A549 (cell line): Measurements from ENCODE around the gene GNG7.

Experiments
- EP300 ChIP-seq, 2 experiments: fragments of >200 bp; sonication (Bioruptor Twin); formaldehyde crosslinking; IDR thresholded peaks; 2 replicates in 1 of 2; 3 replicates in 1 of 2; pipeline ENCODE4 v1.6.1; 2016 to 2017
- JUNB ChIP-seq: fragments of >200 bp; sonication (Bioruptor Twin); formaldehyde crosslinking; IDR thresholded peaks from 2 replicates; pipeline ENCODE4 v1.6.1; 2016
- PBX3 ChIP-seq: IDR thresholded peaks from 2 replicates; pipeline ENCODE4 v1.6.1; 2012
- RFX5 ChIP-seq: fragments of 450-650 bp; IDR thresholded peaks from 2 replicates; pipeline ENCODE4 v1.7.1; 2014; ENCODE audit warnings: antibody characterized with exemption, mild to moderate bottlenecking, moderate library complexity
- SMC3 ChIP-seq: fragments of >200 bp; sonication (Bioruptor Twin); formaldehyde crosslinking; IDR thresholded peaks from 3 replicates; pipeline ENCODE4 v1.6.1; 2018; ENCODE audit warnings: inconsistent platforms
- TF ChIP-seq, protein P1 (sequence below): fragments of >200 bp; sonication (Bioruptor Twin); formaldehyde crosslinking; IDR thresholded peaks from 3 replicates; pipeline ENCODE4 v1.5.1; 2016

GRCh38 chr19:2734589-2735288 is 32.2 kb upstream of the GNG7 start:
- TF ChIP-seq EP300 (IDR thresholded peaks at IDR 0.05) (no peak), JUNB (no peak), RFX5 (no peak), SMC3 (no peak), PBX3 (no peak)
- TF ChIP-seq, protein P1, sequence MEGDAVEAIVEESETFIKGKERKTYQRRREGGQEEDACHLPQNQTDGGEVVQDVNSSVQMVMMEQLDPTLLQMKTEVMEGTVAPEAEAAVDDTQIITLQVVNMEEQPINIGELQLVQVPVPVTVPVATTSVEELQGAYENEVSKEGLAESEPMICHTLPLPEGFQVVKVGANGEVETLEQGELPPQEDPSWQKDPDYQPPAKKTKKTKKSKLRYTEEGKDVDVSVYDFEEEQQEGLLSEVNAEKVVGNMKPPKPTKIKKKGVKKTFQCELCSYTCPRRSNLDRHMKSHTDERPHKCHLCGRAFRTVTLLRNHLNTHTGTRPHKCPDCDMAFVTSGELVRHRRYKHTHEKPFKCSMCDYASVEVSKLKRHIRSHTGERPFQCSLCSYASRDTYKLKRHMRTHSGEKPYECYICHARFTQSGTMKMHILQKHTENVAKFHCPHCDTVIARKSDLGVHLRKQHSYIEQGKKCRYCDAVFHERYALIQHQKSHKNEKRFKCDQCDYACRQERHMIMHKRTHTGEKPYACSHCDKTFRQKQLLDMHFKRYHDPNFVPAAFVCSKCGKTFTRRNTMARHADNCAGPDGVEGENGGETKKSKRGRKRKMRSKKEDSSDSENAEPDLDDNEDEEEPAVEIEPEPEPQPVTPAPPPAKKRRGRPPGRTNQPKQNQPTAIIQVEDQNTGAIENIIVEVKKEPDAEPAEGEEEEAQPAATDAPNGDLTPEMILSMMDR: no peak
